ENCODE measurements around the gene EVL.

Gene EVL

DNA sequence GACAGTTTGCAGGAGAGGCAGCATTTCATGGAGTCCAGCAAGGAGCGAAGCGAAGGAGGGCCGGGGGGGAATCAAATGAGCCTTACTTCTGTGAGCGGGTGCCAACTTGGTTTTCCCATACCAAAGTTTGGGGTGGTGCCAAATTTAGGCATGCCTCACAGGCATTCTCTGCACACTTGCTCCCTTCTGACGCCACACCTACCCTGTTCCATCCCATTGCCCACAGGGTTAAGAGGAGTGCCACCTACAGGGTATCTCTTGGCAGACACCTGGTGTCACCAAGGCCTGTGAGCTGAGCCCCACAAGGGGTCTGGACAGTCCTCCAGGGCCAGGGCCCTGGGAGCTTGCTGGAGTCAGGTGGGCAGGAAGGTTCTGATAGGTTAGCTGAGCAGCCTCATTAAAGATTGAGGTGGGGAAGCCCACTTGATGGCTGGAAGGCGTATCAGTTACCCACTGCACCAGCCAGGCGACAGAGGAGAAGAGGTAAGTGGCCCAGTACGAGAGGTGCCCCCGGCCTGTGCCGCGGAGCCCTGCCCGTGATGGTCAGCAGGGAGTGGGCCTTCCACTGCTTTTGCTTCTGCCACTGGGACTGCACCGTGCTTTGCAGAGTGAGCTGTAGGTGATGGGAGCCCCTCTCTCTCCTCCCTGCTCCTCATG, 49.0 kb downstream of the EVL start:
- DNase-seq: no peak

GRCh38 chr14:100115236-100115635, 50.0 kb downstream of the EVL start:
- DNase-seq: no peak

GRCh38 chr14:100115726-100116125, 50.5 kb downstream of the EVL start:
- no peak for DNase-seq

DNA sequence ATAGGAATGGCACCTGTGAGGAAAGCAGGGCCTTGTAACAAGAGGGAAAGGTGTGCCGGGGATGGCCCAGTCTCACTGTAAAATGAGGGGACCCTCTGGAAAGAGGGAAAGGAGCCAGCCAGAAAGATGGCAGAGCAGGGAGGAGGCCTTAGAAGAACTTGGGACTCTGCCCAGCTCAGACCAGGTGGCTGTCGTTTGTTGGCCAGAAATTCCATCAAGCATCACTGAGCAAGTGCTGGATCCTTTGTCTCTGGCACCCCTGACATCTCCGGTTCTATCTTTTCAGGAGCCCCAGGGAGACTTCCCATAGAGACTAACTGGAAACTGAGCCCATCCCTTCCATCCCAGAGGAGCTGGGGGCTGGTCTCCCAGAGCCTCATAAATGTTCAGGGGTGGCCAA, 50.9 kb downstream of the EVL start:
- no peak for DNase-seq

DNA sequence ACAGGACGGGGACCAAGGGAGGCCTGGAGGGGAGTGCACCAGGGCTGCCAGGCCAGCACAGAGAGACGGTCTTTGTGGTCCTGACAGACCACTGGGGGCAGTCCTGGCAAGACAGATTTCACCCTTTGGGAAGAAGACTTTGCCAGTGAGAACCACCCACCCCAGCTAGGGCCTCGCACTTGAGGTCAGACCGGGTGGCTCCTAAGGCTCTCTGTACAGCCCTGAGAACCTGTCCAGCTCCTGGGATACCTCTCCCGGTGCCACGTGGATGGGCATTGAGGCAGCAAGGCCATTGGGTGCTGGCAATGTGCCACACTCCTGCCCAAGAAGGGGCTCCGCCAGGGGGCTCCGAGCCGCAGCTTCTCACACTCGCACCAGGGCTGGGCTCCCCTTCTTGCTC, 51.8 kb downstream of the EVL start:
- no peak for DNase-seq

DNA sequence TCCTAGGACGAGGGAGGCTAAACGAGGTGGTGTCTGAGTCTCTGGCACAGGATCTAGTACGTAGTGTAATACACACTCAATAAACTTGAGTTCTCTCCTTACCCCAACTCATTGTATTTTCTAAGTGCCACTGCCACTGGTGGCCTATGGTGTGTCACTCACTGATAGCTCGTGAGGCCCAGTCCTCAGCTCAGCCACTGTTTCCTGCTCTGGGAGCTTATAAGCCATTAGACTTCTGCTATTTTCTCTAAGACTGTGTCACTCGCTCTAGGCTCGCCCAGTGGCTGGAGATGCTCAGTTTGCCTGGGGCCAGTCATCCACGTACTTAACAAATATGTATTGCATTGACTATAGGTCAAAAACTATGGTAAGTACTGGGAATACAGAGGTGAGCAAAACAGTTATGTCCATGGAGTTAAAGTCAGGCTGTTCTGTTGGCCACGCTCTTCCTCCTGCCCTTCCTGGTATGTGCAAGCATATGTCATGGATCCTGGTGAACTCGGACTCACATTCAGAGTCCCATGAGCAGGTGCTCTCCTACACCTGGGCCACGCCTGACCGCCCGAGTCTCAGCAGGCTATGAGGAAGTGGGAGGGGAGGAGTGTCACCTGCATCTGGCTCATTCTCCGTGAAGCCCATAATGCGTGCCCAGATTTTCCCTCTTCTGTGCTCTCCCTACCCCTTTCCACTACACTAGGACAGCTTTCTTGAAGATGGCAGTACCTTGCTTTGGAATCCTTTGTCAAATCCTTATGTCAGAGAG, 52.6 kb downstream of the EVL start:
- DNase-seq: no peak

GRCh38 chr14:100118396-100119011, 53.3 kb downstream of the EVL start:
- no peak for DNase-seq

DNA sequence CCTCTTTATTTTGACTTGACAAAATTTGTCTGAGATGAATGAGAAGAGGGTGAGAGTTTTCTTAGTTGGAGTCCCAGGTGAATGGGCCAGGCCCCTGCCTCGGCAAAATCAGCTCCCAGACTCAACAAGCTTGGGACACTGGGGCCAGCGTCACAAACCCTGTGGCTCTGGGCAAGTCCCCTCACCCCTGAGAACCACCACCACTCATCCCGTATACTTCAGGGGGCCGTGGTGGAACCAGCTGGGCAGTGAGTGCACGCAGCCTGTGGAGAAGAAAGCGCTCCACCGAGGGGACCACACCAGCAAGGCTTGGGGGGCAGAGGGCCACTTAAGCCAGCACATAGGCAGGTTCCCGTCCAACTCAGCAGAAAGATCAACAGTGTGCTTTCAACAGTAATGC, 54.0 kb downstream of the EVL start:
- no peak for DNase-seq

DNA sequence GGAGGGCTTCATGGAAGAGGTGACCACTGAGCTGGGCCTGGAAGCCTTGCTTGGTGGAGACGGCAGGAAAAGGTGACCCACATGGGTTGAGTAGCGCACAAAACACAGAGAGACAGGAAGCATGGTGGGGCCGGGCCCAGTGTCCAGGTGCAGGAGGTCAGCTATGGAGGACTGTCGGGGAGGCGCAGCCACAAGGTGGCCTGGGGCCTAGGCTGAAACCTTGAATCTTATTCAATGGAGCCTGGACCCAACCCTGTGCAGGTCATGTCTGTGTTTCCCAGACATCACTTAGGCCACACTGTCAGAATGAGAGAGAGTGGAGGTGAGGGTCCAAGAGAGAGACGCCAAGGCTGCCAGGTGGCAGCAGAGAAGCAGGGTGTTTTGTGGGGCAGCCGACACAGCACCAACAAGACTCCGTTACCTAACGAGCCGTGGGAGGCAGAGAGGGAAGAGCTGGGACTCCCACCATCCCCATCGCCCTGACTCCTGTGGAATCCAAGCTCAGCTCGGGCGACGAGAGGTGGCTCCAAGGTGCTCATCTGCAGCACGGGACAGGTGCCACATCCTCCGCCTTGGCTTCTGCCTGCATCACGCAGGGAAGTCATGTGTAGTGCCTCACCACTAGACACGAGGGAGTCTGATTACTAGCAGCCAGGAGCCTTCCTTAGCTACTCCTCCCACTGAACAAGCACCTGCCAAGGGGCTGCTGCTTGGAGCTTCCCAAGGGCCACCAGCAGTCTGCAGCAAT, 55.5 kb downstream of the EVL start:
- no peak for DNase-seq

- no peak for DNase-seq
These were observed 56.6 kb downstream of the EVL start for GRCh38 chr14:100121643-100122480.

DNA sequence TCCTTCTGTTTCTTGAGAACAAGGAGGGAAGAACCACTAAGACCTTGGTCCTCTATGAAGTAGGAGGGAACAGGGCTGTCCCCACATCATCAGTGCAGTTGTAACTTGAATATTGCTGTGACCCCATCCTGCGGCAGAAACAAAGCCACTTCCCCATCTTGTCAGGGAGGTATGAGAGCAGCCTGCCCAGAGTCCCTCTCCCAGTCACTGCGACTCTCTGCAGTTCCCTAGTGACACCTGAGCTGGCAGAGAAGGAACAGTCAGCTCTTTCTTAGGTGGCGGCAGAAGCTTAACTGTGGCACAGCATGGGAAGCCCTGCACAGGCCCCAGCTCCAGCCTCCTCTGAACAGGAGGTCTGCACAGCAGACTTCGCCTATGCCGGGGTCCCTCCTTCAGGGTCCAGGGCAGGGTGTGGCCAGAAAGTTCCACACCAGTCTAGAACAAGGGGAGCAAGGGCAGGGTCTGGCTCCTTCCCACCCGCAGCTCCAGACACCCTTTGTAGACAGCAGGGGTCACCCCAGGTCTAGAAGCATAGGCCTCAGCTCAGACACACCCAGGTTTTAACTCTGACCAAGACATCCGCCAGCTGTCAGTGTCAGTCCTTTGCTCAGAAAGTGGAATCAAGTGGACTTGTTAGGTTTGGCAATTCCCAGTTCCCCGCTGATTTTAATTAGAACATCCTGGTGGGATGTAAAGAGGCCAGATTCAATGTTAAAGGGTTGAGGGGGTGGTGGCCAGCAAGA, 57.4 kb downstream of the EVL start:
- DNase-seq: no peak

- no peak for DNase-seq
These were observed 58.4 kb downstream of the EVL start for GRCh38 chr14:100123618-100124017.

DNA sequence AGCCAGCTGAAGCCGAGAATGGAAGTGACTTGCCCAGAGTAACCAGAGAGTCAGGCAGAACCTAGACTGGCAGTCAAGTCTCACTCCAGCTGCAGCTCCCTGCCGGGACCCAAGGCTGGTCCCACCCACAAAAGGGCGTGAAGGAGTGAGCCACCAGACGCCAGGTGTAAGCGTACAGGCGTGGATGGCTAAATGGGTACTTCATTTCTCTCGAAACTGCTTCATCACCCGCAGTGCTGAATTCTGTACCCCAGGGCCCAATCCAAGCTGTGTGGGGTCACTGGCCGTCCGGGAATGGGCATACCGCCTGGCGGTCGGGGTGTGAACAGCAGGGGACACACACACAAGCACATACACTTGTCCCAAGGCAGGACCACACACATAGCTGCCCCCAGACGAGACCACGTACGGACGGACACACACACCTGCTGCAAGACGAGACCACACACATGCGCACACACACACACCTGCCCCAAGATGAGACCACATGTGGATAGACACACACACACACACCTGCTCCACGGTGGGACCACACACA, 59.4 kb downstream of the EVL start:
- no peak for DNase-seq

- no peak for DNase-seq
These were observed 61.2 kb downstream of the EVL start for GRCh38 chr14:100126401-100126800.

DNA sequence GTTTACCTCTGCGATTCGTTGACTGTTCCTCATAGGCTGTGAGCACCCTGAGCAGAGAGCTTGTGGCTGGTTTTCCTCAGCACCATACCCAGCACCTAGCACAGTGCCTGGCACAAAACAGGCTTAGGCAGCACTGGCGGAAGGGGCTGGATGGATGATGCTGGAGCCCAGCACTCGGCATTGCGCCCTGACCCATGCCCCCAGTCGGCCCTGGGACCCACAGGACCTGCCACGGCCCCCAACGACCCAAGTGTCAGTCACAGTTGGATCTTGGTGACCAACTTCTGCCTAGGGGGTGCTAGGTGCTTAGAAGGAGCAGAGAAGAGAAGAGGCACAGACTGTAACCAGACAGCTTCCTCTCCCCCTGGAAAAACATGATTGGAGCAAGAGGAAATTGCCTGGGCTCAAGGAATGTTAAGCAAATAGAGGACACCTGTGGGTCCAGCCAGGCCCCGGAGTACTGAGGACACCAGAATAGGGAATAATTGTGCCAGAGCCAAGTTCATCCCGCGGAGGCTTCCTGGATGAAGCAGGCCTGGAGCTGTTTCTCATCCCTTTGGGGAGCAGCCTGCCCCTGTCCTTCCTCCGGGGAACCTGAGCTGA, 62.7 kb downstream of the EVL start:
- DNase-seq: no peak

DNA sequence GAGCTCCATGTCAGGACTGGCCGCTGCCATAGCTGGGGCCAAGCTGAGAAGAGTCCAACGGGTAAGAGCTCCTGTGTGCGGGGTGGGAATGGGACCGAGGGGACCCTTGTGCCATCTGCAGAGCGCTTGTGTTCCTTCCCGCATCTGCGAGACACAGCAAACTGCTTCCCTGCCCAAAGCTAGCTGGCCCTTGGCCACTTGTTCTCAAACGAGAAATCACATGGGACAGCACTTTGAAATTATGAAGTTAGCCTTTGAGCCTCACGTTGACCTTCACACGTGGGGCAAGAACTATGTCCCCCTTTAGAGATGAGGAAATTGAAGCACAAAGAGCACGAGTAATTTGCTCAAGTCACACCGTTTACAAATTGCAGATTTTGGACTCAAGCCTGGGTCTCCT, 63.5 kb downstream of the EVL start:
- DNase-seq: no peak

- DNase-seq: no peak
These were observed 64.0 kb downstream of the EVL start for GRCh38 chr14:100129161-100129589.

DNA sequence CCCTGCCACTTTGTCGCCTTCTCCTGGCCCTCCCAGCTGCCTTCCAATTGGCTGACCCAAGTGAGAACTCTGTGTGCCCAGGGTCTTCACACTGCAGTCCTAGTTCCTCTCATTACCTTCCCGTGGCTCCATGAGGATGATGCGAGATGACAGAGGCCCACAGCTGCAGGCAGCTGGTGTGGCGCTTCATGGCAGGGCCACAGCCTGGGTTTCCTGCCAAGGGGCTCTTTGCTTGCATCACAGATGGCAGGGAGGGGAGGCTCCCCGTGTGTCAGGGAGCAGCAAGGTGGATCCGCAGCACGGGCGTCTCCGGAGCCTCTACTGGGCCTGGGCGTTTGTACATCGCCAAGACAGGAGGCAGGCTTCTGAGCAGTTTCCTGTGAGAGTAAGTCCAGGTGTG, 65.3 kb downstream of the EVL start:
- no peak for DNase-seq

- DNase-seq: no peak
These were observed 66.0 kb downstream of the EVL start for GRCh38 chr14:100131181-100131580.

GRCh38 chr14:100132161-100132902, 67.1 kb downstream of the EVL start:
- DNase-seq: no peak
